Cardiac fibroblast (primary cell): ENCODE measurements around the gene WDR75.

Experiments
- DNase-seq, 2 donors: peaks; one replicate each; pipeline versions ENCODE4 v3.0.0 to v3.0.0-alpha.2; 2010; ENCODE audit warnings: low read depth in 2 of 2
- H3K4me3 ChIP-seq, 2 donors: replicated peaks in 1 of 2; 1 replicate in 1 of 2; 2 replicates in 1 of 2; pipeline ENCODE4 v1.5.1; 2011; ENCODE audit warnings: low read depth in 2 of 2, low read length in 2 of 2, mild to moderate bottlenecking in 2 of 2, moderate library complexity in 1 of 2
- TF ChIP-seq, protein P1 (sequence below): IDR thresholded peaks from one replicate; pipeline ENCODE4 v1.5.1; 2011; ENCODE audit warnings: low read depth, mild to moderate bottlenecking, low read length, inconsistent platforms

Gene WDR75

DNA sequence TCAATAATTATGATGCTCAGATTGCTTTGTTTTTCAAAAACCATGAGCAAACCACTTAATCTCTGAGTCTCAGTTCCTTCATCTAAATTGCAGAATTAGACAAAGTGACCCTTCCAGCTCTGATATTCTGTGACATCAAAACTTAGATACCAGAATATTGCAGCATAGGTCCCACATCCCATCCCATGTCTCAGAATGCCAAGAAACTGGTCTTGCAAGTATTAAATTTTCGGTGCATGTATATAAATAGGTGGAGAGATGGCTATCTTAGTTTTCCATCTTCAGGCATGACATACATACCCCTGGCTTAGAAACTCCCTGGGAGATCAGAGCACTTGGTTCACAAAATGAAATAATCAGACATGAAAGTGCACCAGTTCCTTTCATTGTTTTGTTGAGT lies 39.8 kb downstream of the WDR75 start:
- no peak overlapping the region for H3K4me3 ChIP-seq
- DNase-seq: no peak
- TF ChIP-seq, protein P1, sequence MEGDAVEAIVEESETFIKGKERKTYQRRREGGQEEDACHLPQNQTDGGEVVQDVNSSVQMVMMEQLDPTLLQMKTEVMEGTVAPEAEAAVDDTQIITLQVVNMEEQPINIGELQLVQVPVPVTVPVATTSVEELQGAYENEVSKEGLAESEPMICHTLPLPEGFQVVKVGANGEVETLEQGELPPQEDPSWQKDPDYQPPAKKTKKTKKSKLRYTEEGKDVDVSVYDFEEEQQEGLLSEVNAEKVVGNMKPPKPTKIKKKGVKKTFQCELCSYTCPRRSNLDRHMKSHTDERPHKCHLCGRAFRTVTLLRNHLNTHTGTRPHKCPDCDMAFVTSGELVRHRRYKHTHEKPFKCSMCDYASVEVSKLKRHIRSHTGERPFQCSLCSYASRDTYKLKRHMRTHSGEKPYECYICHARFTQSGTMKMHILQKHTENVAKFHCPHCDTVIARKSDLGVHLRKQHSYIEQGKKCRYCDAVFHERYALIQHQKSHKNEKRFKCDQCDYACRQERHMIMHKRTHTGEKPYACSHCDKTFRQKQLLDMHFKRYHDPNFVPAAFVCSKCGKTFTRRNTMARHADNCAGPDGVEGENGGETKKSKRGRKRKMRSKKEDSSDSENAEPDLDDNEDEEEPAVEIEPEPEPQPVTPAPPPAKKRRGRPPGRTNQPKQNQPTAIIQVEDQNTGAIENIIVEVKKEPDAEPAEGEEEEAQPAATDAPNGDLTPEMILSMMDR: no peak

- TF ChIP-seq, protein P1: no peak
- no peak for DNase-seq
- no peak overlapping the region for H3K4me3 ChIP-seq
These were observed 42.3 kb downstream of the WDR75 start for GRCh38 chr2:189483571-189483970.

DNA sequence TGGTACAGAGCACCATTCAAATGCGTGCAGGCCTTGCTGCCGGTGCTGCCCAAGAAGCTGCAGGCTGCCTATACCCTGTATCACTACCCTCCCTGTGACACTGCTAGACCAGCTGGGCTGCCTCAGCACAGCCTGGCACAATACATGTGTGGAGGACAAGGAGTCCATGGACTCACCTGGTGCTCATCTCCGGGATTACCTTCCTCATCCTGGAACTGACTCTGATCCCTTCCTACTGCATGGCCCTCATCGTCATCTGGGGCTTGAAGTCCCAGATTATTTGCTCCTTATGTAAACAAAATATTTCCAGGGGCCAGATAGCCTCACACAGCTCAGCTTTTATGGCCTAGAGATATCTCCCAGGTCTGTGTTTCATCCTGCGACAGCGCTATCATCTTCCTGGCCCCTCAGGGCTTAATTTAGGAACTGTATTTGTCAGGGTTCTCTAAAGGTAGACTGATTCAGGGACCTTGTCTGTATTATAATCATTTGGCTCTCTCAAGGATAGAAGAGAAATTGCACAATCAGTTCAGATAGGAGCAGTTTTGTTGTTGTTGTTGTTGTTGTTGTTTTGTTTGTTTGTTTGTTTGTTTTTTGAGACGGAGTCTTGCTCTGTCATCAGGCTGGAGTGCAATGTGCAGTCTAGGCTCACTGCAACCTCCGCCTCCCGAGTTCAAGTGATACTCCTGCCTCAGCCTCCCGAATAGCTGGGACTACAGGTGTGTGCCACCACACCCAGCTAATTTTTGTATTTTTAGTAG lies 42.9 kb downstream of the WDR75 start:
- no peak for DNase-seq
- TF ChIP-seq, protein P1: no peak
- no peak overlapping the region for H3K4me3 ChIP-seq

DNA sequence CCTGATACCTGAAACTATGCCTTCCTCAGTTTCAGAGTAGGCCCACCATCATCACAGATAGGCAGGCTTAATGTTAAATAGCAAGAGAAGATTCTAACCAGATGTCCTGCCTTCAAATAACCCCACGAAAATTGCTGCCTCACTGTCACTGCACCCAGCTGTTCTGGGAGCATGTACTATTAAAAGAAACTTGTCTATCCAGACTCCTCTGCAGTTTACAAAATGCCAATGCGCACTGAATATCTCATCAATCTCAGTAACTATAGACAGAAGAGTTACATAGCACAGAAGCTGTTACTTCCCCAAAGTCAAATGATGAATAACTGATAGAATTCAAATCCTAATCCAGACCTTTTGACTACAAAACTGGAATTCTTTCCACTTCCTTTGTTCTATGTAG lies 43.9 kb downstream of the WDR75 start:
- no peak for DNase-seq

DNA sequence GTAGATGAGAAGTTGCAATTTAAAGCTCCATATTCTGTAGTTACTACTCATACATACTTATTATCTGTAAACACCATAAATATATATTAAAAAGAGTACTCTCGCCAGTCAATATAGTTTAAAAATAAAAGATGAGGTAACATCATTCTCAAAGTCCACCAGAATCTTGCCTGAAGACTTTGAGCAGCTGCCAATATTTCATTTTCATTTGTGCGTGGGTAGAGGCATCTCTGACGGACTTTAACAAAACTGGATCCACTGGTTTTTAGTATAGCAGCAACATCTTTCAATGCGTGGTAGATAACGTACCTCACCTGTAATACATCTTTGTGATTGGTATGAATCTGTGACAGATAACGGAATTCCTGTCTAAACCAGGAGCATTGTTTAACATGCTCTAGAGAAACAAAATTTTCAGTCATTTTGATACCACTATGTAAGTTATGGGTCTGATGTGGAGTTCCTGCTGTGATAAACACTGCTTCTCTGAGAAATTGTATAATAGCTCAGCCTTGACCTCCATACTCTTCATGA lies 45.0 kb downstream of the WDR75 start:
- TF ChIP-seq, protein P1: no peak
- H3K4me3 ChIP-seq: no peak overlapping the region
- DNase-seq: no peak

More for the DNA sequence above, 43.9 kb downstream of the WDR75 start:
- TF ChIP-seq, protein P1: no peak
- no peak overlapping the region for H3K4me3 ChIP-seq

DNA sequence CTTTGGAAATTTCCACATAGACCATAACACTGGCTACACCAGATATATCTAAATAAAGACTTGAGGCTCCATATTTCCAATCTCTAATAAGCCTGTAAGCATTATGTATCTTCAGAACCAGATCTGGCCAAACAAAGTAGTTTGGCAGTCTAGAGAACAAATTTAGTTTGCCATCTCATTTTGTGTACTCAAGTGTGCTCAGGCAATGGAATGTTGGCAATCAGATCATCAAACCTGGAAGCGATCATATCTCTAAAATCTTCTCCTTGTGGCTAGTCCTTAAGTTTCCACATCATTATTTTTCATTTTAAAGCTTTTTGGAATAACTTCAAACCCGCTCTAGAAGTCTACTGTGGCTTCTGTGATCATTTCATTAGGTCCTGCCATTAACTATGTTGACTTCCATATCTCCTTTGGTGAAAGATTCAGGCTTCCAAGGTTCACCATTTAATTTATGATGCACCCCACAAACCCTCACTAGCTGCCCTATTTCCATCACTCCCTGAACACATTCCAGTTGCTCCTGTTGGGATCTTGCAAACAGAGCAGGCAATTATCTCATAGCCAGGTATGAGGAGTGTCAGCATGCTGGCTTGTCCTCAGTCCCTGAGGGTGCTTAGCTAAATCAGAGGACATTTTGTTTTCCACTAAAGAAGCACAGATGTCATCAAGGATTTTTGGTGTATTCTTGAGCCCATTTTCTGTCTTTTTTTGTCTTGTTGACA lies 46.2 kb downstream of the WDR75 start:
- TF ChIP-seq, protein P1: no peak
- no peak for DNase-seq
- H3K4me3 ChIP-seq: no peak overlapping the region
